GM12864 (cell line): Measurements from ENCODE around the gene FBXO39.
"Not testable (repeated sequence)": the region's sequence is repeated elsewhere in the genome, so short reads cannot be mapped to it uniquely, and the experiment has no call there.

Source experiments
- DNase-seq: peaks from one replicate; pipeline ENCODE4 v3.0.0-alpha.2; 2011; ENCODE audit warnings: low read depth
- H3K4me3 ChIP-seq: 2 replicates; pipeline ENCODE4 v1.5.1; 2011; ENCODE audit warnings: mild to moderate bottlenecking, low read depth, low read length, control low read depth
- CTCF ChIP-seq: IDR thresholded peaks from 2 replicates; pipeline ENCODE4 v1.5.1; 2011; ENCODE audit warnings: low read depth, mild to moderate bottlenecking, moderate library complexity, low read length, control low read depth, inconsistent platforms; ENCODE audit errors: missing control alignments

Gene FBXO39

GRCh38 chr17:6775871-6776405, at the start of gene FBXO39:
FBXO39 (plus strand) TSS chr17:6776215; CDS start chr17:6779869, 3,654 bp downstream.
- DNase-seq, result no peak
- no peak for TF ChIP-seq CTCF
- no peak within 1 kb of the TSS for H3K4me3 ChIP-seq

- no peak overlapping the region for H3K4me3 ChIP-seq
- no peak for TF ChIP-seq CTCF
- no peak for DNase-seq
Measured at GRCh38 chr17:6729531-6729930, 46.5 kb upstream of the FBXO39 start.

GRCh38 chr17:6746665-6747064, 29.4 kb upstream of the FBXO39 start:
- not testable (repeated sequence) for H3K4me3 ChIP-seq, DNase-seq

GRCh38 chr17:6748617-6749016, 27.4 kb upstream of the FBXO39 start:
- no peak for DNase-seq
- no peak for TF ChIP-seq CTCF
- no peak overlapping the region for H3K4me3 ChIP-seq

- no peak overlapping the region for H3K4me3 ChIP-seq
- no peak for DNase-seq
- no peak for TF ChIP-seq CTCF
Measured at GRCh38 chr17:6749519-6749918, 26.5 kb upstream of the FBXO39 start.

- H3K4me3 ChIP-seq, result no peak overlapping the region
- no peak for DNase-seq
- no peak for TF ChIP-seq CTCF
Measured at GRCh38 chr17:6752068-6752909, 23.7 kb upstream of the FBXO39 start.

GRCh38 chr17:6753006-6753445, 23.0 kb upstream of the FBXO39 start:
- no peak for TF ChIP-seq CTCF
- DNase-seq, result no peak
- H3K4me3 ChIP-seq, result no peak overlapping the region
